HL-60 (cell line): Measurements from ENCODE around the gene TULP4.

Experiments used
- GABPA ChIP-seq: IDR thresholded peaks from 2 replicates; pipeline ENCODE4 v1.6.1; 2012; ENCODE audit warnings: low read depth
- POLR2AphosphoS5 ChIP-seq: IDR thresholded peaks from 2 replicates; pipeline ENCODE4 v1.6.1; 2012; ENCODE audit warnings: low read depth
- TF ChIP-seq, protein P1 (sequence below): IDR thresholded peaks from one replicate; pipeline ENCODE4 v1.5.1; 2011; ENCODE audit warnings: low read length, control low read depth, inconsistent platforms; ENCODE audit not compliant: insufficient read depth
- TF ChIP-seq, protein P2 (sequence below): IDR thresholded peaks from 2 replicates; pipeline ENCODE4 v1.6.1; 2012; ENCODE audit warnings: low read depth; ENCODE audit not compliant: insufficient replicate concordance

DNA sequence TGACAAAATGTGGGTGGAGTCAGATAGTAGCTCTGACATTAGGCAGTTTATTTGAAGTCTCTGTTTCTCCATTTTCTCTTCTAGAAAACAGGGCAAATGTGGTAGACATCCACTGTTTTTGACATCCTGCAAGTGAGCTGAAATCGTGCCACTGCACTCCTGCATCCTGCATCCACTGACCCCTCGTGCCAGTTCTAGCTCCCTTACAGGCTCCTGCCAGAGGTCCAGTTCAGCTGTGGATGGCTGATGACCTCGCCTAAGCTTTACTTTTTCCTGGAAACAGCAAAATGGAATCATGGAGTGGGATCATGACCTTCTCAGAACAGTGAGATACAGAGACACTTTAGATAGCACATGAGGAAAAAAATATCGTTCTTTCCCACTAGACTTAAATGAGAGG, 58.5 kb downstream of the TULP4 start:
- TF ChIP-seq, protein P1, sequence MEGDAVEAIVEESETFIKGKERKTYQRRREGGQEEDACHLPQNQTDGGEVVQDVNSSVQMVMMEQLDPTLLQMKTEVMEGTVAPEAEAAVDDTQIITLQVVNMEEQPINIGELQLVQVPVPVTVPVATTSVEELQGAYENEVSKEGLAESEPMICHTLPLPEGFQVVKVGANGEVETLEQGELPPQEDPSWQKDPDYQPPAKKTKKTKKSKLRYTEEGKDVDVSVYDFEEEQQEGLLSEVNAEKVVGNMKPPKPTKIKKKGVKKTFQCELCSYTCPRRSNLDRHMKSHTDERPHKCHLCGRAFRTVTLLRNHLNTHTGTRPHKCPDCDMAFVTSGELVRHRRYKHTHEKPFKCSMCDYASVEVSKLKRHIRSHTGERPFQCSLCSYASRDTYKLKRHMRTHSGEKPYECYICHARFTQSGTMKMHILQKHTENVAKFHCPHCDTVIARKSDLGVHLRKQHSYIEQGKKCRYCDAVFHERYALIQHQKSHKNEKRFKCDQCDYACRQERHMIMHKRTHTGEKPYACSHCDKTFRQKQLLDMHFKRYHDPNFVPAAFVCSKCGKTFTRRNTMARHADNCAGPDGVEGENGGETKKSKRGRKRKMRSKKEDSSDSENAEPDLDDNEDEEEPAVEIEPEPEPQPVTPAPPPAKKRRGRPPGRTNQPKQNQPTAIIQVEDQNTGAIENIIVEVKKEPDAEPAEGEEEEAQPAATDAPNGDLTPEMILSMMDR, result no peak
- TF ChIP-seq GABPA (no peak), POLR2AphosphoS5 (no peak)
- TF ChIP-seq, protein P2, sequence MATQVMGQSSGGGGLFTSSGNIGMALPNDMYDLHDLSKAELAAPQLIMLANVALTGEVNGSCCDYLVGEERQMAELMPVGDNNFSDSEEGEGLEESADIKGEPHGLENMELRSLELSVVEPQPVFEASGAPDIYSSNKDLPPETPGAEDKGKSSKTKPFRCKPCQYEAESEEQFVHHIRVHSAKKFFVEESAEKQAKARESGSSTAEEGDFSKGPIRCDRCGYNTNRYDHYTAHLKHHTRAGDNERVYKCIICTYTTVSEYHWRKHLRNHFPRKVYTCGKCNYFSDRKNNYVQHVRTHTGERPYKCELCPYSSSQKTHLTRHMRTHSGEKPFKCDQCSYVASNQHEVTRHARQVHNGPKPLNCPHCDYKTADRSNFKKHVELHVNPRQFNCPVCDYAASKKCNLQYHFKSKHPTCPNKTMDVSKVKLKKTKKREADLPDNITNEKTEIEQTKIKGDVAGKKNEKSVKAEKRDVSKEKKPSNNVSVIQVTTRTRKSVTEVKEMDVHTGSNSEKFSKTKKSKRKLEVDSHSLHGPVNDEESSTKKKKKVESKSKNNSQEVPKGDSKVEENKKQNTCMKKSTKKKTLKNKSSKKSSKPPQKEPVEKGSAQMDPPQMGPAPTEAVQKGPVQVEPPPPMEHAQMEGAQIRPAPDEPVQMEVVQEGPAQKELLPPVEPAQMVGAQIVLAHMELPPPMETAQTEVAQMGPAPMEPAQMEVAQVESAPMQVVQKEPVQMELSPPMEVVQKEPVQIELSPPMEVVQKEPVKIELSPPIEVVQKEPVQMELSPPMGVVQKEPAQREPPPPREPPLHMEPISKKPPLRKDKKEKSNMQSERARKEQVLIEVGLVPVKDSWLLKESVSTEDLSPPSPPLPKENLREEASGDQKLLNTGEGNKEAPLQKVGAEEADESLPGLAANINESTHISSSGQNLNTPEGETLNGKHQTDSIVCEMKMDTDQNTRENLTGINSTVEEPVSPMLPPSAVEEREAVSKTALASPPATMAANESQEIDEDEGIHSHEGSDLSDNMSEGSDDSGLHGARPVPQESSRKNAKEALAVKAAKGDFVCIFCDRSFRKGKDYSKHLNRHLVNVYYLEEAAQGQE, result no peak
